GM12878 (cell line): ENCODE results near the gene CHMP3. TPM values are rescaled to one million over a fixed set of nuclear protein-coding genes. Genes with fewer than 3 reads are reported as not detected.

ENCODE experiments used
- ATAC-seq: fragments of 200-7000 bp; cut with Tn5 transposase; 3 replicates; pipeline ENCODE4 v1.9.1; 2020; ENCODE audit warnings: mild to moderate bottlenecking, moderate library complexity
- BruUV-seq: library from RNA; stranded (reverse); fragments of 400-500 nt; replicated peaks from 2 replicates; lab custom pipeline; 2021; lab: Mats Ljungman, UMichigan
- CTCF ChIA-PET: fragments of 300-600 bp; sonication (Branson Sonifier 250); formaldehyde crosslinking; extraction: SDS; loops from one replicate; lab custom pipeline; 2021; ENCODE audit warnings: inconsistent platforms; lab: Yijun Ruan, JAX
- POLR2A ChIA-PET: fragments of 350-600 bp; formaldehyde crosslinking; extraction: SDS; loops from one replicate; lab custom pipeline; 2021; ENCODE audit warnings: inconsistent platforms; lab: Charles Lee
- RAD21 ChIA-PET: fragments of 300-600 bp; sonication (Branson Sonifier 250); formaldehyde crosslinking; loops from one replicate; lab custom pipeline; 2023; ENCODE audit warnings: antibody characterized with exemption; ENCODE audit not compliant: unreplicated experiment; lab: Charles Lee
- SMC1A ChIA-PET: fragments of 300-600 bp; sonication (Branson Sonifier 250); formaldehyde crosslinking; loops from one replicate; lab custom pipeline; 2023; ENCODE audit not compliant: unreplicated experiment, uncharacterized antibody; lab: Charles Lee
- DNase-seq: peaks from one replicate; pipeline ENCODE4 v3.0.0-alpha.2; 2011; ENCODE audit warnings: low read depth, low spot score
- FAIRE-seq: peaks from 3 replicates; lab custom pipeline; 2011; peaks lifted over from hg19 to GRCh38; lab: Jason Lieb, UNC
- H2AFZ ChIP-seq: 2 replicates; pipeline ENCODE4 v1.6.0; 2011; ENCODE audit warnings: low read depth, low read length, control low read depth; ENCODE audit not compliant: control insufficient read depth
- H3K27ac ChIP-seq: 2 replicates; pipeline ENCODE4 v1.5.1; 2011; ENCODE audit warnings: control low read depth; ENCODE audit not compliant: control insufficient read depth, insufficient read depth
- H3K27me3 ChIP-seq, 2 experiments: replicated peaks in 1 of 2; 2 replicates each; pipeline versions ENCODE4 v1.6.0 to v1.6.1; 2011; ENCODE audit warnings: low read length in 1 of 2; ENCODE audit not compliant: control insufficient read depth in 2 of 2, insufficient read depth in 2 of 2
- H3K36me3 ChIP-seq, 2 experiments: 2 replicates each; pipeline ENCODE4 v1.5.1; 2011; ENCODE audit warnings: low read length in 1 of 2; ENCODE audit not compliant: control insufficient read depth in 2 of 2, insufficient read depth in 2 of 2
- H3K4me1 ChIP-seq: 2 replicates; pipeline ENCODE4 v1.6.1; 2011; ENCODE audit warnings: mild to moderate bottlenecking, low read length, moderate library complexity, mixed read lengths; ENCODE audit not compliant: control insufficient read depth, insufficient read depth
- H3K4me2 ChIP-seq: 2 replicates; pipeline ENCODE4 v1.6.0; 2011; ENCODE audit warnings: control low read depth; ENCODE audit not compliant: control insufficient read depth, insufficient read depth
- H3K4me3 ChIP-seq: fragments of 200-600 bp; sonication (generic); 2 replicates; pipeline ENCODE4 v1.5.1; 2016
- H3K79me2 ChIP-seq: 2 replicates; pipeline ENCODE4 v1.6.0; 2011; ENCODE audit warnings: low read length; ENCODE audit not compliant: control insufficient read depth, insufficient read depth
- H3K9ac ChIP-seq: 2 replicates; pipeline ENCODE4 v1.8.0; 2011; ENCODE audit warnings: low read length, control low read depth, mixed read lengths; ENCODE audit not compliant: control insufficient read depth, insufficient read depth
- H3K9me3 ChIP-seq: replicated peaks from 3 replicates; pipeline ENCODE4 v1.5.1; 2011; ENCODE audit warnings: mild to moderate bottlenecking, low read length; ENCODE audit not compliant: control insufficient read depth, insufficient read depth
- H4K20me1 ChIP-seq: 2 replicates; pipeline ENCODE4 v1.6.0; 2011; ENCODE audit not compliant: control insufficient read depth, insufficient read depth
- FOXK2 ChIP-seq: fragments of 450-650 bp; IDR thresholded peaks from 2 replicates; pipeline ENCODE4 v1.6.1; 2017; ENCODE audit warnings: mild to moderate bottlenecking, moderate library complexity
- MAX ChIP-seq: IDR thresholded peaks from 2 replicates; pipeline ENCODE4 v1.6.1; 2012; ENCODE audit warnings: low read depth, low read length, improper control_type of control experiment
- MTA3 ChIP-seq: IDR thresholded peaks from 2 replicates; pipeline ENCODE4 v1.6.1; 2012; ENCODE audit warnings: low read length, inconsistent platforms, borderline replicate concordance
- NR2C2 ChIP-seq: IDR thresholded peaks from 2 replicates; pipeline ENCODE4 v1.6.1; 2011; ENCODE audit warnings: borderline replicate concordance, low read depth; ENCODE audit not compliant: control insufficient read depth, insufficient read length
- SUPT20H ChIP-seq: IDR thresholded peaks from 2 replicates; pipeline ENCODE4 v1.6.1; 2011; ENCODE audit warnings: low read depth, mild to moderate bottlenecking, low read length, moderate library complexity, borderline replicate concordance; ENCODE audit not compliant: control insufficient read depth
- TBL1XR1 ChIP-seq: IDR thresholded peaks from 2 replicates; pipeline ENCODE4 v1.6.1; 2012; ENCODE audit warnings: low read depth, low read length, improper control_type of control experiment
- YBX1 ChIP-seq: fragments of 450-650 bp; IDR thresholded peaks from 2 replicates; pipeline ENCODE4 v1.6.1; 2016; ENCODE audit warnings: antibody characterized with exemption
- ZNF217 ChIP-seq: fragments of 450-650 bp; IDR thresholded peaks from 2 replicates; pipeline ENCODE4 v1.6.1; 2017; ENCODE audit warnings: antibody characterized with exemption, mild to moderate bottlenecking
- WGBS: methylation state at CpG from one replicate; pipeline ENCODE4 v1.1.6; 2016; ENCODE audit warnings: low lambda C conversion rate; ENCODE audit not compliant: insufficient replicate concordance, insufficient coverage; ENCODE audit errors: missing lambda C conversion rate; 5-methylcytosine and 5-hydroxymethylcytosine counted together
- in situ Hi-C: fragments of 300-500 bp; cut with MboI; formaldehyde crosslinking; loops from 9 replicates; pipeline ENCODE4 v1.14.3; 2018; ENCODE audit warnings: mixed read lengths
- intact Hi-C: fragments of 100-400 bp; cut with micrococcal nuclease; formaldehyde crosslinking; loops from one replicate; pipeline ENCODE4 v1.14.2; 2022; ENCODE audit not compliant: unreplicated experiment
- polyA plus RNA-seq, 11 experiments: library from polyadenylated mRNA; depleted of rRNA in 4 of 11; unstranded in 6 of 11; stranded (reverse) in 5 of 11; fragments of >200 nt; fragmentation: Nextera tagmentation in 4 of 11; fragmentation: Illumina TruSeq in 1 of 11; extraction: Ambion mirVana in 4 of 11; extraction: Trizol in 1 of 11; gene quantifications; 1 replicate in 1 of 11; 2 replicates in 10 of 11; pipeline versions ENCODE4 v1.2.1 to v1.2.3, GENCODE V29; 2011 to 2016; ENCODE audit warnings: inconsistent platforms in 2 of 11, missing spikeins in 2 of 11, low read depth in 1 of 11
- total RNA-seq, 4 experiments: library from RNA; depleted of rRNA in 3 of 4; stranded (reverse); fragments of >200 nt in 3 of 4; fragmentation: Illumina TruSeq in 1 of 4; extraction: Trizol in 1 of 4; gene quantifications; 2 replicates each; pipeline versions ENCODE4 v1.2.1 to v1.2.3, GENCODE V29; 2013 to 2021

CHMP3 gene
- total and polyA plus RNA-seq, 10 of the 15 experiments (the other 5 are each of a cell fraction or from before 2014, with no cell fraction given), result 22.5 to 56.8 (median 32.5) TPM

GRCh38 chr2:86596118-86596517 lies 32.9 kb upstream of the CHMP3 start:
- ChIA-PET CTCF (no interaction called here), POLR2A (no interaction called here), RAD21 (no interaction called here), SMC1A (interaction anchor here (3.0 kb wide), 1 partner anchor 11 kb away, joined by 8 read pairs; no protein-coding TSS in a partner anchor)
- WGBS, result 42% methylated on average over 2 of the region's 2 CpGs
- H3K4me2 ChIP-seq, result no peak overlapping the region
- FAIRE-seq, result no peak
- no TSS peak for BruUV-seq
- no peaks in the 10 kb centered on the region for H3K9me3 ChIP-seq
- H3K9ac ChIP-seq, result no peak overlapping the region
- no peaks in the 10 kb centered on the region for H3K27me3 ChIP-seq
- H3K4me3 ChIP-seq, result no peak overlapping the region
- no peaks in the 10 kb centered on the region for H3K36me3 ChIP-seq
- H4K20me1 ChIP-seq, result no peaks in the 10 kb centered on the region
- intact Hi-C loops, result no loop called here
- H3K4me1 ChIP-seq, result no peaks in the 10 kb centered on the region
- no peaks in the 10 kb centered on the region for H3K79me2 ChIP-seq
- H2AFZ ChIP-seq, result no peak overlapping the region
- no peak for DNase-seq
- TF ChIP-seq ZNF217 (no peak), FOXK2 (no peak)
- no peak overlapping the region for H3K27ac ChIP-seq
- ATAC-seq, result no peak
- in situ Hi-C loops, result no loop called here

DNA sequence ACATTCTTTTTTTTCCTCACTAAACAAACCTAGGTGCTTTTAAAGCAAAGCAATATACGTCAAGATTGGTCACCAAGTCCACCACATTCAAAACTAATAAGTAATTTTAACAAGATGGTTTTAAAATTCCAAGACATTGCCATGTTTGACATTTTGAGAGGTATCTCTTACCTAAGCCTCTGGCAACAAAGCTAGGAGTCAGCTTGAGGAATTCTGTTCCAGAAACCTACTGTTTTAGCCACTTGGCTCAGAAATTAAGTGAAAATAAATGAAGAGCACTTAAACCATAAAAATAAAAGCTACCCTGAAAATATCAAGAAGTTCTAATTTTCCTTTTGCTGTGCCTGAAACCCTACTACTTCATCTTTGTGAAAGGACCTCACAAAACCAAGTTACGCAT lies 30.0 kb upstream of the CHMP3 start:
- no peak overlapping the region for H2AFZ ChIP-seq
- H3K79me2 ChIP-seq, result no peaks in the 10 kb centered on the region
- ATAC-seq (no peak), DNase-seq (no peak), FAIRE-seq (no peak)
- BruUV-seq, result no TSS peak
- WGBS, result 93% methylated on average over 2 of the region's 2 CpGs
- H4K20me1 ChIP-seq, result no peaks in the 10 kb centered on the region
- no peak overlapping the region for H3K27ac ChIP-seq
- H3K36me3 ChIP-seq, result no peaks in the 10 kb centered on the region
- ChIA-PET RAD21 (no interaction called here), POLR2A (no interaction called here), CTCF (no interaction called here), SMC1A (interaction anchor here (3.0 kb wide), 1 partner anchor 9 kb away, joined by 8 read pairs; no protein-coding TSS in a partner anchor)
- intact Hi-C loops, result no loop called here
- no peaks in the 10 kb centered on the region for H3K27me3 ChIP-seq
- no peaks in the 10 kb centered on the region for H3K4me1 ChIP-seq
- TF ChIP-seq MTA3 (no peak), TBL1XR1 (no peak), NR2C2 (no peak), YBX1 (no peak), MAX (no peak), SUPT20H (no peak)
- no peak overlapping the region for H3K9ac ChIP-seq
- no peaks in the 10 kb centered on the region for H3K9me3 ChIP-seq
- H3K4me2 ChIP-seq, result no peak overlapping the region
- in situ Hi-C loops, result no loop called here
- no peak overlapping the region for H3K4me3 ChIP-seq
